Caco-2 (cell line): ENCODE results near the gene RPL38. TPM values are rescaled to one million over a fixed set of nuclear protein-coding genes. Genes with fewer than 3 reads are reported as not detected.

ENCODE experiments used
- BruUV-seq: library from RNA; stranded (reverse); fragments of 400-500 nt; replicated peaks from 2 replicates; lab custom pipeline; 2021; lab: Mats Ljungman, UMichigan
- CTCF ChIA-PET: fragments of 300-600 bp; sonication (Branson Sonifier 250); formaldehyde crosslinking; loops from one replicate; lab custom pipeline; 2022; ENCODE audit warnings: antibody characterized with exemption; lab: Charles Lee
- POLR2A ChIA-PET: fragments of 300-600 bp; sonication (Branson Sonifier 250); formaldehyde crosslinking; loops from one replicate; lab custom pipeline; 2022; ENCODE audit warnings: antibody characterized with exemption; lab: Charles Lee
- DNase-seq, 2 experiments: peaks; one replicate each; pipeline versions ENCODE4 v3.0.0 to v3.0.0-alpha.2; 2020 to 2022
- H3K27me3 ChIP-seq: replicated peaks from 2 replicates; pipeline ENCODE4 v1.6.0; 2011; ENCODE audit warnings: low read length; ENCODE audit not compliant: control insufficient read depth, insufficient read depth
- H3K36me3 ChIP-seq: 2 replicates; pipeline ENCODE4 v1.5.1; 2011; ENCODE audit warnings: low read length; ENCODE audit not compliant: control insufficient read depth, insufficient read depth
- H3K4me1 ChIP-seq: fragments of 250-450 bp; sonication (Bioruptor Pico); 2 replicates; pipeline ENCODE4 v1.5.1; 2020; ENCODE audit warnings: mild to moderate bottlenecking
- H3K4me3 ChIP-seq: 2 replicates; pipeline ENCODE4 v1.5.1; 2011; ENCODE audit warnings: low read depth, mild to moderate bottlenecking, control low read depth, low read length
- H3K9me3 ChIP-seq: fragments of 250-450 bp; sonication (Bioruptor Pico); 2 replicates; pipeline ENCODE4 v1.5.1; 2020; ENCODE audit warnings: mild to moderate bottlenecking, moderate library complexity
- H3K27ac Mint-ChIP-seq: one replicate; pipeline ENCODE4 v1.8.0; 2022; ENCODE audit warnings: mixed read lengths; ENCODE audit not compliant: unreplicated experiment
- H3K27me3 Mint-ChIP-seq: one replicate; pipeline ENCODE4 v1.8.0; 2022; ENCODE audit warnings: mixed read lengths; ENCODE audit not compliant: insufficient read depth, unreplicated experiment
- H3K36me3 Mint-ChIP-seq: one replicate; pipeline ENCODE4 v1.8.0; 2022; ENCODE audit warnings: mild to moderate bottlenecking, mixed read lengths; ENCODE audit not compliant: insufficient read depth, unreplicated experiment
- H3K4me1 Mint-ChIP-seq: one replicate; pipeline ENCODE4 v1.8.0; 2022; ENCODE audit warnings: low read depth, mixed read lengths; ENCODE audit not compliant: unreplicated experiment
- H3K4me3 Mint-ChIP-seq: one replicate; pipeline ENCODE4 v1.8.0; 2022; ENCODE audit warnings: mild to moderate bottlenecking, moderate library complexity, mixed read lengths; ENCODE audit not compliant: unreplicated experiment
- H3K9me3 Mint-ChIP-seq: one replicate; pipeline ENCODE4 v1.8.0; 2022; ENCODE audit warnings: mixed read lengths; ENCODE audit not compliant: unreplicated experiment
- intact Hi-C: fragments of 100-400 bp; cut with micrococcal nuclease; formaldehyde crosslinking; loops from one replicate; pipeline ENCODE4 v1.10.0; 2022; ENCODE audit not compliant: unreplicated experiment
- total RNA-seq: library from RNA; stranded (reverse); gene quantifications from 2 replicates; pipeline ENCODE4 v1.2.3, GENCODE V29; 2022
- TF ChIP-seq, protein P1 (sequence below), 2 experiments: fragments of 200-600 bp in 1 of 2; IDR thresholded peaks; 1 replicate in 1 of 2; 2 replicates in 1 of 2; pipeline versions ENCODE4 v1.5.1 to v1.8.0; 2011 to 2022; ENCODE audit warnings: antibody characterized with exemption in 1 of 2, control low read depth in 1 of 2, inconsistent platforms in 1 of 2, low read depth in 1 of 2, low read length in 1 of 2, mild to moderate bottlenecking in 1 of 2, moderate library complexity in 1 of 2; ENCODE audit not compliant: insufficient read depth in 1 of 2, severe bottlenecking in 1 of 2, unreplicated experiment in 1 of 2

RPL38 gene
- total RNA-seq, 1 experiment from 2014 or later: 1,319 TPM

DNA sequence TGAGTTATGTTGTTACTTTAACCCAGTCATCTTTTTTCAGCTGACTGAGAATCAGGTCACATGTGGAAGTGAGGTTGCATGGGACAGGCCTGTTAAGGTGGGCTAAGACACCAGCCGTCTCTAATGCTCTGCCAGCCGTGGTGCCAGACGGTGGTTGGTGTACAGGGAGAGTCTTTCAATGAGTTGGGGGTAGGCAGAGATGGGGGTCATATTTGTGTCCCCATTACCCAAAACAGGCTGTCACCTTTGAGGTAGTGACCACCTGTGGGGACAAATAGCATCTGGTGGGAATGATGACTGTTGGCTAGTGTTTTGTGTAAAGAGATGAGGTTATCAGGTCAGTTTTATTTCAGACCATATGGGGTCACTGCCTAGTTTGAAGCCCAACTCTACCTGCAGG is 1.8 kb downstream of the RPL38 start:
- ChIA-PET CTCF (no interaction called here), POLR2A (no interaction called here)
- Histone ChIP-seq H3K9me3 (no peaks in the 10 kb centered on the region), H3K4me3 (no peak overlapping the region; the same call in 1 of the 2 replicates), H3K4me1 (peaks cover 16% of the 10 kb centered on the region), H3K27me3 (peaks cover 1% of the 10 kb centered on the region; the same call in 1 of the 2 replicates), H3K36me3 (peaks cover 9% of the 10 kb centered on the region; the same call in 1 of the 2 replicates)
- no TSS peak for BruUV-seq
- TF ChIP-seq, protein P1, sequence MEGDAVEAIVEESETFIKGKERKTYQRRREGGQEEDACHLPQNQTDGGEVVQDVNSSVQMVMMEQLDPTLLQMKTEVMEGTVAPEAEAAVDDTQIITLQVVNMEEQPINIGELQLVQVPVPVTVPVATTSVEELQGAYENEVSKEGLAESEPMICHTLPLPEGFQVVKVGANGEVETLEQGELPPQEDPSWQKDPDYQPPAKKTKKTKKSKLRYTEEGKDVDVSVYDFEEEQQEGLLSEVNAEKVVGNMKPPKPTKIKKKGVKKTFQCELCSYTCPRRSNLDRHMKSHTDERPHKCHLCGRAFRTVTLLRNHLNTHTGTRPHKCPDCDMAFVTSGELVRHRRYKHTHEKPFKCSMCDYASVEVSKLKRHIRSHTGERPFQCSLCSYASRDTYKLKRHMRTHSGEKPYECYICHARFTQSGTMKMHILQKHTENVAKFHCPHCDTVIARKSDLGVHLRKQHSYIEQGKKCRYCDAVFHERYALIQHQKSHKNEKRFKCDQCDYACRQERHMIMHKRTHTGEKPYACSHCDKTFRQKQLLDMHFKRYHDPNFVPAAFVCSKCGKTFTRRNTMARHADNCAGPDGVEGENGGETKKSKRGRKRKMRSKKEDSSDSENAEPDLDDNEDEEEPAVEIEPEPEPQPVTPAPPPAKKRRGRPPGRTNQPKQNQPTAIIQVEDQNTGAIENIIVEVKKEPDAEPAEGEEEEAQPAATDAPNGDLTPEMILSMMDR (IDR thresholded peaks at IDR 0.05; ENCODE audit: insufficient read depth in 1 of 2, low read depth in 1 of 2, low read length in 1 of 2, severe bottlenecking in 1 of 2, unreplicated experiment in 1 of 2): no peak
- Mint-ChIP-seq H3K4me3 (peak overlapping the region; percentile 100), H3K36me3 (peaks cover 77% of the 10 kb centered on the region), H3K27me3 (peaks cover 13% of the 10 kb centered on the region), H3K4me1 (peaks cover 15% of the 10 kb centered on the region), H3K9me3 (no peaks in the 10 kb centered on the region), H3K27ac (peak overlapping the region; percentile 40)
- no peak for DNase-seq
- intact Hi-C loops: no loop called here

DNA sequence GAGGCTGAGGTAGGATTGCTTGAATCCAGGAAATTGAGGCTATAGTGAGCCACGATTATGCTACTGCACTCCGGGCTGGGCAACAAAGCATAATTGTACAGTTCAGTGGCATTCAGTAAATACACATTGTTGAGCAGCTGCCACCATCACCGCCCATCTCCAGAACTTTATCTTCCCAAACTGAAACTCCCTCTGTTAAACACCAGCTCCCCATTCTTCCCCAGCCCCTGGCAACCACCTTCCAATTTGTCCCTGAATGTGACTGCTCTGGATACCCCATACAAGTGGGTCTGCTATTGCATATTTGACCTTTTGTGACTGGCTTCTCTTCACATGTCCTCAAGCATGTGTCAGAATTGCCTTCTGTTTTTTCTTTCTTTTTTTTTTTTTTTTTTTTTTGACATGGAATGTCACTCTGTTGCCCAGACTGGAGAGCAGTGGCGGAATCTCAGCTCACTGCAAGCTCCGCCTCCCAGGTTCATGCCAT is 2.9 kb downstream of the RPL38 start:
- H3K4me1 Mint-ChIP-seq: peaks cover 20% of the 10 kb centered on the region
- peak overlapping the region; percentile 76 for H3K27ac Mint-ChIP-seq

More for the DNA sequence above, 2.9 kb downstream of the RPL38 start:
- no peak for DNase-seq
- intact Hi-C loops: no loop called here
- H3K4me3 Mint-ChIP-seq: peak overlapping the region; percentile 60
- H3K9me3 ChIP-seq: no peaks in the 10 kb centered on the region
- peaks cover 26% of the 10 kb centered on the region for H3K4me1 ChIP-seq
- no TSS peak for BruUV-seq
- TF ChIP-seq, protein P1 (IDR thresholded peaks at IDR 0.05; ENCODE audit: insufficient read depth in 1 of 2, low read depth in 1 of 2, low read length in 1 of 2, severe bottlenecking in 1 of 2, unreplicated experiment in 1 of 2): no peak
- peaks cover 88% of the 10 kb centered on the region for H3K36me3 Mint-ChIP-seq
- H3K4me3 ChIP-seq: no peak overlapping the region
- CTCF ChIA-PET: interaction anchor here (0.6 to 0.7 kb wide), 3 partner anchors 8 to 127 kb away, joined by 3 to 4 read pairs (median 3); no protein-coding TSS in a partner anchor
- H3K36me3 ChIP-seq: peaks cover 9% of the 10 kb centered on the region; the same call in 1 of the 2 replicates
- POLR2A ChIA-PET: interaction anchor here (0.6 to 0.7 kb wide), 3 partner anchors 108 to 277 kb away, joined by 4 to 6 read pairs (median 4); no protein-coding TSS in a partner anchor
- H3K27me3 ChIP-seq: no peaks in the 10 kb centered on the region
- H3K27me3 Mint-ChIP-seq: peaks cover 10% of the 10 kb centered on the region
- no peaks in the 10 kb centered on the region for H3K9me3 Mint-ChIP-seq
